GM19239 (cell line): ENCODE results near the gene TFDP2.

Experiments used
- DNase-seq: peaks from one replicate; pipeline ENCODE4 v3.0.0; 2011; ENCODE audit warnings: low spot score; ENCODE audit not compliant: insufficient read length
- FAIRE-seq: peaks from 2 replicates; lab custom pipeline; 2011; peaks lifted over from hg19 to GRCh38; lab: Jason Lieb, UNC

TFDP2 gene

DNA sequence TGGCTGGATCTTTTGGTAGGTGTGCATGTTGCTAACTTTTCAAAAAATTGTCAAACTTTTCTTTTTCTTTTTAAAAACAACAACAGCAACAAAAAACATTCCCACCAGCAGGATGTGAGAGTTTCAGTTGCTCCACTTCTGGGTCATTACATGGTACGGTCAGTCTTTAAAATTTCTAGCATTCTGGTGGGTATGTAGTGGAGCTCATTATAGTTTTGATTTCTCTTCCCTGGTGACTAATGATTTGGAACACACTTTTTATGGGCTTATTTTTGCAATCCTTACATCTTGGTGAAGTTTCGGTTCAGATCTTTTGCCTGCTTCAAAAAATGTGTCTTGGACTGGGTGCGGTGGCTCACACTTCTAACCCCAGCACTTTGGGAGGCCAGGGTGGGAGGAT lies 253.6 kb downstream of the TFDP2 start:
- DNase-seq, result no peak
- FAIRE-seq, result no peak

DNA sequence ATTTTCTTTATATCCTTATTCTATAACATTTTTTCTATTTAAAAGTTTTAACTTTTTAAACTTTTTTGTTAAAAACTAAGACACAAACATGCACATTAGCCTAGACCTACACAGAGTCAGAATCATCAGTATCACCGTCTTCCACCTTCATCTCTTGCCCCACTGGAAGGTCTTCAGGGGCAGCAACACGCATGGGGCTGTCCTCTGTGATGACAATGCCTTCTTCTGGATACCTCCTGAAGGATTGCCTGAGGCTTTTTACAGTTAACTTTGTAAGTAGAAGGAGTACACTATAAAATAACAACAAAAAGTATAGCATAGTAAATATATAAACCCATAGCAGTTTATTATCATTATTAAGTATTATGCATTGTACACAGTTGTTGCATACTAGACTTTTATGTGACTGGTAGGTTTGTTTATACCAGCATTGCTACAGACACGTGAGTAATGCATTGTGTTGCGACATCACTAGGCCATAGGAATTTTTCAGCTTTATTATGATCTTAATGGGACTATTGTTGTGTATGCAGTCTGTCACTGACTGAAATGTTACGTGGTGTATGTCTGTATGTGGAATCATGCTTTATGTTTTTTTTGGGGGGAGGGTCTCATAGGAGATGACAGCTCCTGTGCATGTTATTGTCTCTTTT lies 254.7 kb downstream of the TFDP2 start:
- no peak for FAIRE-seq
- no peak for DNase-seq
